ENCODE results near the gene TASP1. TPM values are rescaled to one million over a fixed set of nuclear protein-coding genes. Genes with fewer than 3 reads are reported as not detected.

The TASP1 gene
- total RNA-seq, 1 experiment from 2014 or later = 9.5 TPM

GRCh38 chr20:13397300-13397724 lies 241.4 kb downstream of the TASP1 start:
- Mint-ChIP-seq H3K4me3 (no peak overlapping the region), H3K27ac (peak overlapping the region in 1 of 3 experiments; percentile 76; a peak in 1 of 7 replicates)
- no CpG with 5 or more reads among the region's 1 CpG for WGBS (ENCODE audit: extremely low coverage, insufficient read length, low lambda C conversion rate)

More at GRCh38 chr20:13397300-13397724, 241.4 kb downstream of the TASP1 start:
- H3K27me3 Mint-ChIP-seq (ENCODE audit: low read depth) = no peaks in the 10 kb centered on the region
- Histone ChIP-seq H2AFZ (ENCODE audit: low read length) (no peak overlapping the region), H4K5ac (ENCODE audit: insufficient read length, low read depth, low read length) (no peak overlapping the region), H2BK12ac (ENCODE audit: insufficient read length, low read depth, low read length) (no peak overlapping the region), H3K56ac (ENCODE audit: insufficient read length, low read depth, low read length) (no peak overlapping the region), H3K4me2 (ENCODE audit: insufficient read depth, insufficient read length, low read length) (no peak overlapping the region), H3K14ac (ENCODE audit: insufficient read depth, low read length) (no peak overlapping the region; the same call in 1 of the 2 replicates), H2AK5ac (ENCODE audit: insufficient read length, low read length) (no peak overlapping the region), H3K23me2 (ENCODE audit: insufficient read length, low read depth, low read length, poor library complexity, severe bottlenecking) (no peaks in the 10 kb centered on the region), H4K8ac (replicated peaks; ENCODE audit: insufficient read length, low read depth, low read length) (no peak overlapping the region), H4K20me1 (ENCODE audit: control insufficient read depth, insufficient read depth, insufficient read length) (no peaks in the 10 kb centered on the region), H2BK20ac (ENCODE audit: low read depth, low read length, poor library complexity, severe bottlenecking) (no peak overlapping the region), H3K9me3 (ENCODE audit: control insufficient read depth, low read depth, low read length) (no peaks in the 10 kb centered on the region), H3K23ac (ENCODE audit: insufficient read length, low read depth, low read length) (no peak overlapping the region), H3K27ac (ENCODE audit: insufficient read length, low read depth, low read length) (no peak overlapping the region), H3K79me1 (ENCODE audit: insufficient read depth, low read depth, low read length, poor library complexity, severe bottlenecking) (no peaks in the 10 kb centered on the region), H2BK15ac (ENCODE audit: low read depth, low read length) (no peak overlapping the region), H4K91ac (ENCODE audit: insufficient read length, low read depth, low read length) (no peak overlapping the region), H2BK120ac (ENCODE audit: low read depth, low read length, poor library complexity, severe bottlenecking) (no peak overlapping the region), H3K79me2 (ENCODE audit: insufficient read depth, low read length) (no peaks in the 10 kb centered on the region), H3K9ac (ENCODE audit: extremely low read depth, insufficient read length, low read length) (no peak overlapping the region), H3K18ac (ENCODE audit: insufficient read length, low read depth, low read length) (no peak overlapping the region), H2BK5ac (ENCODE audit: insufficient read length, low read length) (no peak overlapping the region), H3K27me3 (ENCODE audit: insufficient read depth, low read length) (no peaks in the 10 kb centered on the region), H3K4me1 (ENCODE audit: insufficient read depth, low read length) (no peaks in the 10 kb centered on the region; the same call in 1 of the 2 replicates), H3T11ph (ENCODE audit: low read length) (no peak overlapping the region), H3K4ac (ENCODE audit: low read depth, low read length) (no peak overlapping the region)
- DNase-seq = no peak
- peaks cover 0 to 4% (median 4%) of the 10 kb centered on the region in 3 experiments; a peak in 2 of 7 replicates for H3K36me3 Mint-ChIP-seq (ENCODE audit: insufficient read depth in 1 of 3, low read depth in 3 of 3)
- H3K9me3 Mint-ChIP-seq = no peaks in the 10 kb centered on the region
- peaks cover 0 to 5% of the 10 kb centered on the region in 2 experiments; a peak in 2 of 4 replicates for H3K4me1 Mint-ChIP-seq
- no peak for TF ChIP-seq CTCF (conservative IDR thresholded peaks at IDR 0.05)

Data from H9 (cell line).